WTC11 (cell line): ENCODE measurements around the gene ZNF827. TPM values are rescaled to one million over a fixed set of nuclear protein-coding genes. Genes with fewer than 3 reads are reported as not detected.
A peak's percentile ranks its signal among the peaks of the same experiment; 100 is the strongest.

Experiments used
- ATAC-seq: fragments of 200-7000 bp; cut with Tn5 transposase; 2 replicates; pipeline ENCODE4 v1.10.0; 2021; ENCODE audit warnings: mild to moderate bottlenecking, moderate library complexity
- CTCF ChIA-PET: fragments of 300-600 bp; sonication (Branson Sonifier 250); formaldehyde crosslinking; loops from one replicate; lab custom pipeline; 2021; ENCODE audit warnings: antibody characterized with exemption; lab: Charles Lee
- POLR2A ChIA-PET: fragments of 350-600 bp; sonication (Branson Sonifier 250); formaldehyde crosslinking; loops from one replicate; lab custom pipeline; 2021; ENCODE audit warnings: antibody characterized with exemption; lab: Charles Lee
- DNase-seq: peaks from one replicate; pipeline ENCODE4 v3.0.0; 2021; ENCODE audit warnings: low spot score
- H3K27ac Mint-ChIP-seq: 2 replicates; pipeline ENCODE4 v1.8.0; 2021; ENCODE audit warnings: mixed read lengths
- H3K27me3 Mint-ChIP-seq: 2 replicates; pipeline ENCODE4 v1.8.0; 2021; ENCODE audit warnings: low read depth, mild to moderate bottlenecking, moderate library complexity, mixed read lengths
- H3K36me3 Mint-ChIP-seq: 2 replicates; pipeline ENCODE4 v1.8.0; 2021; ENCODE audit warnings: mixed read lengths
- H3K4me1 Mint-ChIP-seq: 2 replicates; pipeline ENCODE4 v1.8.0; 2022; ENCODE audit warnings: mixed read lengths
- H3K4me3 Mint-ChIP-seq: 2 replicates; pipeline ENCODE4 v1.8.0; 2021; ENCODE audit warnings: mild to moderate bottlenecking, moderate library complexity, mixed read lengths
- H3K9me3 Mint-ChIP-seq: 2 replicates; pipeline ENCODE4 v1.8.0; 2021; ENCODE audit warnings: mixed read lengths
- ATF1 ChIP-seq: sonication (generic); formaldehyde crosslinking; IDR thresholded peaks from 2 replicates; pipeline ENCODE4 v1.8.1; 2023; ENCODE audit warnings: mild to moderate bottlenecking, moderate library complexity, missing genetic modification reagents
- FOXP1 ChIP-seq: sonication (generic); formaldehyde crosslinking; IDR thresholded peaks from 2 replicates; pipeline ENCODE4 v1.8.0; 2022; ENCODE audit warnings: missing genetic modification reagents, mild to moderate bottlenecking, moderate library complexity, borderline replicate concordance
- GRHL2 ChIP-seq: fragments of 250-450 bp; sonication (Bioruptor Pico); IDR thresholded peaks from 2 replicates; pipeline ENCODE4 v1.8.0; 2022; ENCODE audit warnings: mild to moderate bottlenecking, moderate library complexity; ENCODE audit not compliant: insufficient replicate concordance, severe bottlenecking
- GTF2I ChIP-seq: fragments of 250-450 bp; sonication (Bioruptor Pico); conservative IDR thresholded peaks from 2 replicates; pipeline ENCODE4 v1.4.0; 2021; ENCODE audit warnings: mild to moderate bottlenecking
- KAT7 ChIP-seq: sonication (generic); formaldehyde crosslinking; IDR thresholded peaks from 2 replicates; pipeline ENCODE4 v1.8.1; 2023; ENCODE audit warnings: missing genetic modification reagents, mild to moderate bottlenecking, borderline replicate concordance
- NFE2L1 ChIP-seq: sonication (generic); formaldehyde crosslinking; IDR thresholded peaks from 2 replicates; pipeline ENCODE4 v1.8.1; 2023; ENCODE audit warnings: missing genetic modification reagents
- NFYB ChIP-seq: sonication (generic); formaldehyde crosslinking; conservative IDR thresholded peaks from 2 replicates; pipeline ENCODE4 v1.8.0; 2022; ENCODE audit warnings: low read depth, missing genetic modification reagents
- NR2C2 ChIP-seq: sonication (generic); formaldehyde crosslinking; IDR thresholded peaks from 2 replicates; pipeline ENCODE4 v1.8.0; 2022; ENCODE audit warnings: mild to moderate bottlenecking, missing genetic modification reagents
- OVOL2 ChIP-seq: fragments of 250-450 bp; sonication (Bioruptor Pico); IDR thresholded peaks from 2 replicates; pipeline ENCODE4 v1.9.0; 2021; ENCODE audit warnings: mild to moderate bottlenecking, borderline replicate concordance
- SOX15 ChIP-seq: fragments of 250-450 bp; sonication (Bioruptor Pico); IDR thresholded peaks from 2 replicates; pipeline ENCODE4 v1.9.0; 2021; ENCODE audit warnings: mild to moderate bottlenecking
- TEAD1 ChIP-seq: sonication (generic); formaldehyde crosslinking; IDR thresholded peaks from 2 replicates; pipeline ENCODE4 v1.8.0; 2022; ENCODE audit warnings: mild to moderate bottlenecking, missing genetic modification reagents
- ZNF232 ChIP-seq: sonication (generic); formaldehyde crosslinking; IDR thresholded peaks from 2 replicates; pipeline ENCODE4 v1.8.0; 2022; ENCODE audit warnings: mild to moderate bottlenecking, missing genetic modification reagents
- ZNF396 ChIP-seq: fragments of 250-450 bp; sonication (Bioruptor Pico); IDR thresholded peaks from 2 replicates; pipeline ENCODE4 v1.8.0; 2021; ENCODE audit warnings: mild to moderate bottlenecking, moderate library complexity, borderline replicate concordance
- total RNA-seq: library from RNA; stranded (reverse); gene quantifications from 3 replicates; pipeline ENCODE4 v1.2.3, GENCODE V29; 2021
- TF ChIP-seq, protein P1 (sequence below): sonication (generic); formaldehyde crosslinking; conservative IDR thresholded peaks from 2 replicates; pipeline ENCODE4 v1.8.1; 2022; ENCODE audit warnings: mild to moderate bottlenecking, missing genetic modification reagents
- TF ChIP-seq, protein P2 (sequence below): sonication (generic); formaldehyde crosslinking; IDR thresholded peaks from 2 replicates; pipeline ENCODE4 v1.8.0; 2023; ENCODE audit warnings: missing genetic modification reagents
- TF ChIP-seq, protein P3 (sequence below): sonication (generic); formaldehyde crosslinking; IDR thresholded peaks from 2 replicates; pipeline ENCODE4 v1.8.1; 2023; ENCODE audit warnings: mild to moderate bottlenecking, missing genetic modification reagents
- TF ChIP-seq, protein P4 (sequence below): sonication (generic); formaldehyde crosslinking; IDR thresholded peaks from 2 replicates; pipeline ENCODE4 v1.8.1; 2023; ENCODE audit warnings: mild to moderate bottlenecking, missing genetic modification reagents, moderate library complexity
- TF ChIP-seq, protein P5 (sequence below): sonication (generic); formaldehyde crosslinking; IDR thresholded peaks from 2 replicates; pipeline ENCODE4 v1.8.1; 2023; ENCODE audit warnings: mild to moderate bottlenecking, missing genetic modification reagents

Gene ZNF827
- total RNA-seq, 1 experiment from 2014 or later: 25.6 TPM

DNA sequence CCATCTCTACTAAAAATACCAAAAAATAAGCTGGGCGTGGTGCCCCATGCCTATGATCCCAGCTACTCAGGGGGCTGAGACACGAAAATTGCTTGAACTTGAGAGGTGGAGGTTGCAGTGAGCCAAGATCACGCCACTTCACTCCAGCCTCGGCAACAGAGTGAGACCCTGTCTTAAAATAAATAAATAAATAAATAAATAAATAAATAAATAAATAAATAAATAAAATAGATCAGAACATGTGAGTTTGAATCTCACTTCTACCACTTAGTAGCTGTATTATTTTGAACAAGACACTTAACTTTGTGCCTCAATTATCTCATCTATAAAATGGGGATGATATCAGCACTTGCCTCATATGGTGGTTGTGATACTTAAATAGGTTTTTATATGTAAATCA is 168.5 kb downstream of the ZNF827 start (continued):
- no peak for TF ChIP-seq NFE2L1 (CRISPR knock-in tag)
- TF ChIP-seq KAT7 (CRISPR knock-in tag): no peak
- TF ChIP-seq ATF1 (CRISPR knock-in tag): no peak
- TF ChIP-seq SOX15 (CRISPR knock-in tag): no peak
- TF ChIP-seq, protein P1, sequence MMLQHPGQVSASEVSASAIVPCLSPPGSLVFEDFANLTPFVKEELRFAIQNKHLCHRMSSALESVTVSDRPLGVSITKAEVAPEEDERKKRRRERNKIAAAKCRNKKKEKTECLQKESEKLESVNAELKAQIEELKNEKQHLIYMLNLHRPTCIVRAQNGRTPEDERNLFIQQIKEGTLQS (CRISPR knock-in tag): no peak
- no peak for TF ChIP-seq GRHL2 (CRISPR knock-in tag)

DNA sequence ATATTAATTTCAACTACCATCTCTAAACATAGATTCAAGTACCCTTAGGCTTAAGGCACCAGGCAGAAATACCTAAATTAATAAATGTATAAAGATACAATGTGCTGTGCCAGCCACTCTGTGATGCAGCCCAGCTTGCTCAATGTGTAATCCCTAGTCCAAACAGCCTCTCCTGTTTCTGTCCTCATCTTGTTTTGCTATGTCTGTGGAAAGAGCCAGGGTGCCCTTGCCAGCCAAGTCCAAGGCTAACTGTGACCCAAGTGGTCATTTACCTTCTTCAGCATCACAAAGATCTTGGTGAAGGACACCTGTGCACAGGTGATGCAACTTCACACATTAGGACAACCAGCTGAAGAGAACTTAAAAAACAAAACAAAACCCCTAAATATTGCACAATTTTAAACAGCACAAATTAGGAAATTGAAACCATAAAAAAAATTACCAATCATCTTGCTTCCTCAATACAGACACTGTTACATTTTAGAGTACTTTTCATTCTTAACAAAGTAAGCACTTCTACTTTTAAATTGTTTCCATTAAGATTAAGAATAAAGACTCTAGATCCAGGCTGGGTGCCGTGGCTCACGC is 169.1 kb downstream of the ZNF827 start:
- H3K27me3 Mint-ChIP-seq: no peaks in the 10 kb centered on the region
- H3K4me1 Mint-ChIP-seq: peaks cover 13% of the 10 kb centered on the region
- POLR2A ChIA-PET: no interaction called here
- no peaks in the 10 kb centered on the region for H3K9me3 Mint-ChIP-seq
- DNase-seq (no peak), ATAC-seq (no peak)
- no peak overlapping the region for H3K4me3 Mint-ChIP-seq
- CTCF ChIA-PET: no interaction called here
- H3K36me3 Mint-ChIP-seq: peaks cover 59% of the 10 kb centered on the region
- TF ChIP-seq, protein P2, sequence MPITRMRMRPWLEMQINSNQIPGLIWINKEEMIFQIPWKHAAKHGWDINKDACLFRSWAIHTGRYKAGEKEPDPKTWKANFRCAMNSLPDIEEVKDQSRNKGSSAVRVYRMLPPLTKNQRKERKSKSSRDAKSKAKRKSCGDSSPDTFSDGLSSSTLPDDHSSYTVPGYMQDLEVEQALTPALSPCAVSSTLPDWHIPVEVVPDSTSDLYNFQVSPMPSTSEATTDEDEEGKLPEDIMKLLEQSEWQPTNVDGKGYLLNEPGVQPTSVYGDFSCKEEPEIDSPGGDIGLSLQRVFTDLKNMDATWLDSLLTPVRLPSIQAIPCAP (CRISPR knock-in tag): no peak
- TF ChIP-seq TEAD1 (CRISPR knock-in tag): no peak
- no peak for TF ChIP-seq ZNF396 (CRISPR knock-in tag)
- no peak for TF ChIP-seq ZNF232 (CRISPR knock-in tag)
- TF ChIP-seq GTF2I (CRISPR knock-in tag): no peak
- TF ChIP-seq, protein P3, sequence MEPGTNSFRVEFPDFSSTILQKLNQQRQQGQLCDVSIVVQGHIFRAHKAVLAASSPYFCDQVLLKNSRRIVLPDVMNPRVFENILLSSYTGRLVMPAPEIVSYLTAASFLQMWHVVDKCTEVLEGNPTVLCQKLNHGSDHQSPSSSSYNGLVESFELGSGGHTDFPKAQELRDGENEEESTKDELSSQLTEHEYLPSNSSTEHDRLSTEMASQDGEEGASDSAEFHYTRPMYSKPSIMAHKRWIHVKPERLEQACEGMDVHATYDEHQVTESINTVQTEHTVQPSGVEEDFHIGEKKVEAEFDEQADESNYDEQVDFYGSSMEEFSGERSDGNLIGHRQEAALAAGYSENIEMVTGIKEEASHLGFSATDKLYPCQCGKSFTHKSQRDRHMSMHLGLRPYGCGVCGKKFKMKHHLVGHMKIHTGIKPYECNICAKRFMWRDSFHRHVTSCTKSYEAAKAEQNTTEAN (CRISPR knock-in tag): no peak
- TF ChIP-seq FOXP1 (CRISPR knock-in tag): no peak
- H3K27ac Mint-ChIP-seq: peak overlapping the region; percentile 82

DNA sequence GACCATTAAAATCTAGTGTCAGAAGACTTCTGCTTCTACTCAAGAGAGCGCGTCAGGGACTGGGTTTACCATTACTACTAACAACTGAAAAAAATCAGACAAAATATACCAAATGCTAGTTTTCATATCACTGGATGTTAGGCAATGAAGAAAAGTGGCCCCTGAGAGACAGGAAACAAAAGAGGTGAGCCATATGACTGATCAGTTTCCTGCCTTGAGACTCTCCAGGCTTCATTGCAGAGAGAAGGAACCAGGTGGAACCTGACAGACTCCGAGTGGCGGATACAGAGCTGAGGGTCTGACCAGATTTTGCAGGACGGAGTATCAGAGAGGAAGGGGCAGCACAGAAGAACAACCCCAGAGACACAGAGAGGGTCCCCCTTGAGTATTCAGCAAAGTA is 172.3 kb downstream of the ZNF827 start:
- DNase-seq: no peak
- POLR2A ChIA-PET: no interaction called here
- no peak overlapping the region for H3K4me3 Mint-ChIP-seq
- peaks cover 13% of the 10 kb centered on the region for H3K4me1 Mint-ChIP-seq
- TF ChIP-seq NR2C2 (CRISPR knock-in tag) (no peak), OVOL2 (no peak), NFYB (no peak)
- TF ChIP-seq, protein P4, sequence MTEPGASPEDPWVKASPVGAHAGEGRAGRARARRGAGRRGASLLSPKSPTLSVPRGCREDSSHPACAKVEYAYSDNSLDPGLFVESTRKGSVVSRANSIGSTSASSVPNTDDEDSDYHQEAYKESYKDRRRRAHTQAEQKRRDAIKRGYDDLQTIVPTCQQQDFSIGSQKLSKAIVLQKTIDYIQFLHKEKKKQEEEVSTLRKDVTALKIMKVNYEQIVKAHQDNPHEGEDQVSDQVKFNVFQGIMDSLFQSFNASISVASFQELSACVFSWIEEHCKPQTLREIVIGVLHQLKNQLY (CRISPR knock-in tag): no peak
- TF ChIP-seq, protein P5, sequence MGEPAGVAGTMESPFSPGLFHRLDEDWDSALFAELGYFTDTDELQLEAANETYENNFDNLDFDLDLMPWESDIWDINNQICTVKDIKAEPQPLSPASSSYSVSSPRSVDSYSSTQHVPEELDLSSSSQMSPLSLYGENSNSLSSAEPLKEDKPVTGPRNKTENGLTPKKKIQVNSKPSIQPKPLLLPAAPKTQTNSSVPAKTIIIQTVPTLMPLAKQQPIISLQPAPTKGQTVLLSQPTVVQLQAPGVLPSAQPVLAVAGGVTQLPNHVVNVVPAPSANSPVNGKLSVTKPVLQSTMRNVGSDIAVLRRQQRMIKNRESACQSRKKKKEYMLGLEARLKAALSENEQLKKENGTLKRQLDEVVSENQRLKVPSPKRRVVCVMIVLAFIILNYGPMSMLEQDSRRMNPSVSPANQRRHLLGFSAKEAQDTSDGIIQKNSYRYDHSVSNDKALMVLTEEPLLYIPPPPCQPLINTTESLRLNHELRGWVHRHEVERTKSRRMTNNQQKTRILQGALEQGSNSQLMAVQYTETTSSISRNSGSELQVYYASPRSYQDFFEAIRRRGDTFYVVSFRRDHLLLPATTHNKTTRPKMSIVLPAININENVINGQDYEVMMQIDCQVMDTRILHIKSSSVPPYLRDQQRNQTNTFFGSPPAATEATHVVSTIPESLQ (CRISPR knock-in tag): no peak
- H3K27me3 Mint-ChIP-seq: no peaks in the 10 kb centered on the region
- H3K36me3 Mint-ChIP-seq: peaks cover 62% of the 10 kb centered on the region
- CTCF ChIA-PET: interaction anchor here (0.7 kb wide), 1 partner anchor 122 kb away, joined by 3 read pairs; no protein-coding TSS in a partner anchor
- no peaks in the 10 kb centered on the region for H3K9me3 Mint-ChIP-seq
- no peak for ATAC-seq
- no peak overlapping the region; the same call in 1 of the 2 replicates for H3K27ac Mint-ChIP-seq
